ENCODE measurements around the gene GAREM2. TPM values are rescaled to one million over a fixed set of nuclear protein-coding genes. Genes with fewer than 3 reads are reported as not detected.

The GAREM2 gene
- total and polyA plus RNA-seq, 4 donors, result 8.7 to 63.2 (median 28.8) TPM

DNA sequence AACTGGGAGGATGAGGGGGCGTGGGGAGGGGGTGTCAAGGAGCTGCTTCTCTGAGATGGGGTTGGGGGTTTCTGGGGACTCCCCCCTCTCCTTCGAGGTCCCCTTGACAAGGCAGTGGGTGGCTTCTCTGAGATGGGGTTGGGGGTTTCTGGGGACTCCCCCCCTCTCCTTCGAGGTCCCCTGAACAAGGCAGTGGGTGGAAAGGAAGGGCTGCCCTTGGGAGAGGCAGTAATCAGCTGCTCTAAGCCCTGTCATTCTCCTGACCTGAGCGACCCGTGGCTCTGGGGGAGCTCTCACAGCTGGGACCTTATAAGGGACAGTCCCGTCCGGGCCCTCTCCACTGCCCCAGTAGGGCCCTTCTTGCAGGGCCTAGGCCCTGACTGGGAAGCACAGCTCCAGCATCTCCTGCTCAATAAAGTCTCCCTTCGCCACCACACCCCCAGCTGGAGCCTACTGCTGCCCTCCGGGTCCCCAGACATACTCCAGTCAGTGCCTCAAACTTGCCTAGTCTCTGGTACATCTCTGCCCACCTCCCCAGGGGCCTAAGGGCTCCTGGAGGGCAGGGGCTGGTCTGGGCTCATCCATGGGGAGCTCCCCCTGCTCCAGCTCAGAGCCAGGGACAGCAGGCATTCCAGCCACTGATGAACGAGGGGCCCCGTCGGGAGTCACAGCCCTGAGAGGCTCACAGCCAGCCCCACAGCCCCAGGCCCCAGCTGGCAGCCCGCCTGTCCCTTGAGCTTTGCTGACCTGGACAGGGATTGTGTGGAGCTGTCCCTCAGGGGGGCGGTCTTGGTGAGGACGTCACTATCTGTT, 2.8 kb downstream of the GAREM2 start:
- H3K9me3 ChIP-seq (ENCODE audit: control insufficient read depth, insufficient read depth, low read length), result no peaks in the 10 kb centered on the region
- peak overlapping the region; percentile 52 for H3K27ac ChIP-seq (ENCODE audit: low read depth, low read length)
- H3K4me3 ChIP-seq (ENCODE audit: low read depth, low read length), result no peak overlapping the region
- H3K4me1 ChIP-seq (ENCODE audit: control insufficient read depth, insufficient read depth, low read length), result peaks cover 63% of the 10 kb centered on the region
- peak in 1 of 6 donors; percentile 37 for DNase-seq (ENCODE audit: low read depth in 4 of 6, low spot score in 6 of 6)
- H3K27me3 ChIP-seq (ENCODE audit: control insufficient read depth, insufficient read depth, low read length), result peaks cover 6% of the 10 kb centered on the region
- WGBS (ENCODE audit: insufficient coverage), result 32% methylated on average over 12 of the region's 15 CpGs
- peaks cover 40% of the 10 kb centered on the region for H3K36me3 ChIP-seq (ENCODE audit: control insufficient read depth, insufficient read depth, low read length)

DNA sequence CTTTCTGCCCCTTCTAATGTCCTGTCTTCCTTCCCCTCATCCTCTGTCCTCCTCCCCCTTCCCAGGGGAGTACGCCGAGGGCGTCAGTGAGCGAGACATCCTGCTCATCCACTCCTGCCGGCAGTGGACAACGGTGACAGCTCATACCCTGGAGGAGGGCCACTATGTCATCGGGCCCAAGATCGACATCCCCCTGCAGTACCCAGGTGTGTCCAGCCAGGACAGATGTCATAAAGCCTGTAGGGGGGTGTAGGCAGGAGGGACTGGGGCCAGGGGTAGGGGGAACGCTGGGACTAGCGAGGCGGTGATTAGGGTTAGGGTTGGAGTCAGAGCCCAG, 3.4 kb downstream of the GAREM2 start:
- 63% methylated on average over 6 of the region's 11 CpGs for WGBS (ENCODE audit: insufficient coverage)
- H3K27ac ChIP-seq (ENCODE audit: low read depth, low read length), result no peak overlapping the region

DNA sequence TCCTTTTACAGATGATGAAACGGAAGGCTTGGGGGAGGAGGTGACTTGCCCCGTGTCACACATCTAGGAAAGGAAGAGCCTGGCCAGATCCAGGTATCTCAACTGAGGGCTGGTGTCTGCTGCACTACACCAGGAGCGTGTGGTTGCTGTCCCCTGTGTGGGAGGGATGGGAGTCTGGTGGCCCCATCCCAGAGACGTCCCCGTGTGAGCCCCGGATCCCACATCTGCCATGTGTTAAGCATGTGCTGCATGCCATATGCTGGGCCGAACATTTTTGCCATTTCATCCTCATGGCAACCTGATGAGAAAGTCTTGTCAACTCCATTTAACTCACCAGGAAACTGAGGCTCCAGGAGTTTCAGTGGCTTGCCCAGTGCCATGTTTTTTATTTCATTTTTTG, 4.2 kb downstream of the GAREM2 start:
- DNase-seq (ENCODE audit: low read depth in 4 of 6, low spot score in 6 of 6), result no peak
- Histone ChIP-seq H3K36me3 (ENCODE audit: control insufficient read depth, insufficient read depth, low read length) (peaks cover 50% of the 10 kb centered on the region), H3K9me3 (ENCODE audit: control insufficient read depth, insufficient read depth, low read length) (no peaks in the 10 kb centered on the region), H3K4me3 (ENCODE audit: low read depth, low read length) (no peak overlapping the region), H3K4me1 (ENCODE audit: control insufficient read depth, insufficient read depth, low read length) (peaks cover 64% of the 10 kb centered on the region), H3K27me3 (ENCODE audit: control insufficient read depth, insufficient read depth, low read length) (peaks cover 6% of the 10 kb centered on the region), H3K27ac (ENCODE audit: low read depth, low read length) (no peak overlapping the region)
- WGBS (ENCODE audit: insufficient coverage), result 78% methylated on average over 7 of the region's 7 CpGs

More for the DNA sequence above, 3.4 kb downstream of the GAREM2 start:
- H3K27me3 ChIP-seq (ENCODE audit: control insufficient read depth, insufficient read depth, low read length), result peaks cover 6% of the 10 kb centered on the region
- no peaks in the 10 kb centered on the region for H3K9me3 ChIP-seq (ENCODE audit: control insufficient read depth, insufficient read depth, low read length)
- no peak for DNase-seq (ENCODE audit: low read depth in 4 of 6, low spot score in 6 of 6)
- H3K4me1 ChIP-seq (ENCODE audit: control insufficient read depth, insufficient read depth, low read length), result peaks cover 65% of the 10 kb centered on the region
- peaks cover 43% of the 10 kb centered on the region for H3K36me3 ChIP-seq (ENCODE audit: control insufficient read depth, insufficient read depth, low read length)
- no peak overlapping the region for H3K4me3 ChIP-seq (ENCODE audit: low read depth, low read length)

DNA sequence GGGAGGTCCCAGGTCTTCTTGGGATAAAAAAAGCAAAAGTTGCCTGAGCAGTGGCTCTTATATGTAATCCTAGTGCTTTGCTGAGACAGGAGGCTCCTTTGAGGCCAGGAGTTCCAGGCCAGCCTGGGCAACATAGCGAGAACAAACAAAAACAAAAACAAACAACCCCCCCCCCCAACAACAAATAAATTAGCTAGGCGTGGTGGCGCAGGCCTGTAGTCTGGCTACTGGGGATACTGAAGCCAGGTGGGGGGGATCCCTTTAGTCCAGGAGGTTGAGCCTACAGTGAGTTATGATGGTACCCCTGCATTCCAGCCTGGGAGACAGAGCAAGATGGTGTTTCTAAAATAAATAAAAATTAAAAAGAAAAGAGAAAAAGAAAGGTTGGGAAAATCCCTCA, 5.4 kb downstream of the GAREM2 start:
- no CpG with 5 or more reads among the region's 3 CpGs for WGBS (ENCODE audit: insufficient coverage)
- Histone ChIP-seq H3K4me3 (ENCODE audit: low read depth, low read length) (no peak overlapping the region), H3K27ac (ENCODE audit: low read depth, low read length) (no peak overlapping the region), H3K27me3 (ENCODE audit: control insufficient read depth, insufficient read depth, low read length) (peaks cover 3% of the 10 kb centered on the region), H3K4me1 (ENCODE audit: control insufficient read depth, insufficient read depth, low read length) (peaks cover 61% of the 10 kb centered on the region), H3K9me3 (ENCODE audit: control insufficient read depth, insufficient read depth, low read length) (no peaks in the 10 kb centered on the region), H3K36me3 (ENCODE audit: control insufficient read depth, insufficient read depth, low read length) (peaks cover 61% of the 10 kb centered on the region)
- no peak for DNase-seq (ENCODE audit: low read depth in 4 of 6, low spot score in 6 of 6)

DNA sequence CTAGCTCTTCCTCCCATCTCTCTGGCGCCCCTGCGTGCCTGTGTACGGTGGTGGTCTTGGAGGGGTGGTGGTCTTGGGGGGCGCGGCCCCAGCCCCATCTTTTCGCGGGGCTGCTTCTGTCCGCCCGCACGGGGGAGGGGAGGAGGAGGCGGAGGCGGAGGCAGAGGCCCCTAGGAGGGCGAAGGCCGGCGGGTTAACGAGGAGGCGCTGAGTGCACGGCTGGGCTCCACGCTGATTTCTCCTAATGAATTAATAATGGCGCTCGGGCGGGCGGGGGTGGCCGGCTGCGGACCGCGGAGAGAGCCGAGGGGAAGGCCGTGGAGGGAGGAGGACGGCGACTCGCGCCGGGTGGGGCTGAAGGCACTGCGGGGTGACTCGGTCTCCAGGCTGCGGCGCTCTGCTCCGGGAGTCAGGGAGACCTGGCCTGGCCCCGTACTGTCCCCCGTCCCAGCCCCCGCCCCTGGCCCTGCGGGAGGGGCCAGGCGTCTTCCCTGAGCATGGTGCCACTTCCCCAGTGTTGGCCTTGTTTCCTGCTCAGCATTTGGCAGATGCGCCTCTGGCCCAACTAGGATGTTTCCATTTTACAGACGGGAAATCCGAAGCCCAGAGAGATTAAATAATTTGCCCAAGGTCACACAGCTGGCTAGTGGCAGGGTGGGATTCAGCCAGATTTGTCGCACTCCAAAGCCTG, 6.0 kb downstream of the GAREM2 start:
- Histone ChIP-seq H3K27me3 (ENCODE audit: control insufficient read depth, insufficient read depth, low read length) (no peaks in the 10 kb centered on the region), H3K4me1 (ENCODE audit: control insufficient read depth, insufficient read depth, low read length) (peaks cover 57% of the 10 kb centered on the region), H3K4me3 (ENCODE audit: low read depth, low read length) (peak overlapping the region; percentile 32), H3K27ac (ENCODE audit: low read depth, low read length) (peak overlapping the region; percentile 29), H3K9me3 (ENCODE audit: control insufficient read depth, insufficient read depth, low read length) (no peaks in the 10 kb centered on the region), H3K36me3 (ENCODE audit: control insufficient read depth, insufficient read depth, low read length) (peaks cover 65% of the 10 kb centered on the region)
- peak in 2 of 6 donors; percentile 50 to 75 for DNase-seq (ENCODE audit: low read depth in 4 of 6, low spot score in 6 of 6)
- WGBS (ENCODE audit: insufficient coverage), result 7% methylated on average over 41 of the region's 48 CpGs

DNA sequence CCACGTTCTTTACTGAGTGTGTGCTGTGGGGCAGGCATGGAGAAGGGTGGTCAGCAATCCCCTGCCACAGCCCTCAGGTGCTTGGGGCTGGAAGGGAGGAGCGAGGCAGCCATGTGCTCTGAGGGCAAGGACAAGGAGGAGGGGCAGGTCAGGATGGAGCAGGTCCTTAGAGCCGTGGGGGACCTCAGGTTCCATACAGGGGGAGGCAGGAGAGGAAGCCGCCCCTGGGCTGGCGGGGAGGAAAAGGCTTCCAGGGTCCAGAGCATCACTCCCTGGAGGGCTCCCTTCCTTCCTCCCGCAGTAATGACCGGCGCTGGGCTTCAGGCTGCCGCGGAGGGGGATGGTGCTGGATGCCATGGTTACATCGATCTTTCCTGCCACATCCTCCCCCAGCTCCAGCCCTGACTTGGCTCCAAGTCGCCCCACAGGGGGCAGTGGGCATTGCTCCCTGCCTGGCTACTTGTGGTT, 6.6 kb downstream of the GAREM2 start:
- Histone ChIP-seq H3K27ac (ENCODE audit: low read depth, low read length) (peak overlapping the region; percentile 29), H3K27me3 (ENCODE audit: control insufficient read depth, insufficient read depth, low read length) (no peaks in the 10 kb centered on the region), H3K36me3 (ENCODE audit: control insufficient read depth, insufficient read depth, low read length) (peaks cover 71% of the 10 kb centered on the region), H3K9me3 (ENCODE audit: control insufficient read depth, insufficient read depth, low read length) (no peaks in the 10 kb centered on the region), H3K4me3 (ENCODE audit: low read depth, low read length) (peak overlapping the region; percentile 32), H3K4me1 (ENCODE audit: control insufficient read depth, insufficient read depth, low read length) (peaks cover 51% of the 10 kb centered on the region)
- peak in 2 of 6 donors; percentile 71 to 72 for DNase-seq (ENCODE audit: low read depth in 4 of 6, low spot score in 6 of 6)
- WGBS (ENCODE audit: insufficient coverage), result 14% methylated on average over 3 of the region's 12 CpGs

DNA sequence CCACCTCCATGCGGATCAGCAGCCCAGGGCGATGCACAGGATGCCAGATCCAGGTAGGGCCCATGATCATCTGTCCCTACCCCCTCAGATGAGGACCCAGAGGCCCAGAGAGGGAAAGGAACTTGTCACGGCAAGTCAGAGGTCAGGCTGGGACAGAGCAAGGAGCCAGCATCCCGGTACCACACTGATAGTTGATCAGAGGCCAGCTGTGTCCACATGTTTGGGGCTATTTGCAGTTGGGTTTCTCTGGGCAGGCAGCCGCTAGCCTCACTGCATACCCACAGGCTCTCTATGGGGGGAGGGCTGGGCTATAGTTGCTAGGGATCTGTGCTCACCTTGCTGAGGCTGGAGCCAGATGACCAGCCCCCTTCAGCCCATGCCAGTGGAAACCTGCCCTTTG, 9.6 kb downstream of the GAREM2 start:
- Histone ChIP-seq H3K4me1 (ENCODE audit: control insufficient read depth, insufficient read depth, low read length) (peaks cover 32% of the 10 kb centered on the region), H3K27ac (ENCODE audit: low read depth, low read length) (no peak overlapping the region), H3K4me3 (ENCODE audit: low read depth, low read length) (no peak overlapping the region), H3K9me3 (ENCODE audit: control insufficient read depth, insufficient read depth, low read length) (no peaks in the 10 kb centered on the region), H3K36me3 (ENCODE audit: control insufficient read depth, insufficient read depth, low read length) (peaks cover 80% of the 10 kb centered on the region), H3K27me3 (ENCODE audit: control insufficient read depth, insufficient read depth, low read length) (no peaks in the 10 kb centered on the region)
- DNase-seq (ENCODE audit: low read depth in 4 of 6, low spot score in 6 of 6), result no peak
- WGBS (ENCODE audit: insufficient coverage), result 97% methylated on average over 4 of the region's 5 CpGs

DNA sequence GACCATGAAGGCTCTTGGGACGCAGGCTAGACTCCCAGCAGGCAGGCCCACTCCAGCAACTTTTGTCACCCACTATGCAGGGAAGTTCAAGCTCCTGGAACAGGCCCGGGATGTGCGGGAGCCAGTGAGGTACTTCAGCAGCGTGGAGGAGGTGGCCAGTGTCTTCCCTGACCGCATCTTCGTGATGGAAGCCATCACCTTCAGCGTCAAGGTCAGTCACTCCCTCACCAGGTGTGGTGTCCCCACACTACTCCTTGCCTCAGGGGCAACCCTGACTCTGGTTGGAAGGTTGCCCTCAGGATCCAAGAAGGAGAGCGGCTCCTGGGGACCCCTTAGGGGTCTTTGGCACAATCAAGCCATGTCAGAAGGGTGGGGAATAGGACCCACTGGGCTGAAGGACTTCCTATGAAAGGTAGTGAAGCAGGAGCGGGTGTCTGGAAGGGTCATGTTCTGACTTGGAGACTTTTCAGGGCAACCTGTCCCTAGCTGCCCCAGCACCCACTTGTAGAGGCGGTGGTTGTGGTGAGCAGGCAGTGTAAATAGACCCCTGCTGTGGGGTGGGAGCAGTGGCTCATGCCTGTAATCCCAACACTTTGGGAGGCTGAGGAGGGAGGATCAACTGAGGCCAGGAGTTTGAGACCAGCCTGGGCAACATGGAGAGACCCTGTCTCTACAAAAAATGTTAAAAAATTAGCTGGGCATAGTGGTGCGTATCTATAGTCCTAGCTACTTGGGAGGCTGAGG, 10.2 kb downstream of the GAREM2 start:
- Histone ChIP-seq H3K4me3 (ENCODE audit: low read depth, low read length) (no peak overlapping the region), H3K9me3 (ENCODE audit: control insufficient read depth, insufficient read depth, low read length) (no peaks in the 10 kb centered on the region), H3K36me3 (ENCODE audit: control insufficient read depth, insufficient read depth, low read length) (peaks cover 80% of the 10 kb centered on the region), H3K27ac (ENCODE audit: low read depth, low read length) (no peak overlapping the region), H3K27me3 (ENCODE audit: control insufficient read depth, insufficient read depth, low read length) (no peaks in the 10 kb centered on the region), H3K4me1 (ENCODE audit: control insufficient read depth, insufficient read depth, low read length) (peaks cover 29% of the 10 kb centered on the region)
- DNase-seq (ENCODE audit: low read depth in 4 of 6, low spot score in 6 of 6), result no peak
- 97% methylated on average over 10 of the region's 11 CpGs for whole genome bisulfite sequencing (ENCODE audit: insufficient coverage)

DNA sequence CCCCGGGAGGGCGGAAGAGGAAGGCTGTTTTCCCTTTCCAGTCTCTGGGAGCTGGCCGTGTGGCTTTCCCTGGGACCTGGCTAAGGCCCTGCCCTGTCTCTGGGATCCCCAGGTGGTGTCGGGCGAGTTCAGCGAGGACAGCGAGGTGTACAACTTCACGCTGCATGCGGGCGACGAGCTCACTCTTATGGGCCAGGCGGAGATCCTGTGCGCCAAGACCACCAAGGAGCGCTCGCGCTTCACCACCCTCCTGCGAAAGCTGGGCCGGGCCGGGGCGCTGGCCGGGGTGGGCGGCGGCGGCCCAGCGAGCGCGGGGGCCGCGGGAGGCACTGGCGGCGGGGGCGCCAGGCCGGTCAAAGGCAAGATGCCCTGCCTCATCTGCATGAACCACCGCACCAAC, 11.2 kb downstream of the GAREM2 start:
- DNase-seq (ENCODE audit: low read depth in 4 of 6, low spot score in 6 of 6), result no peak
- Histone ChIP-seq H3K9me3 (ENCODE audit: control insufficient read depth, insufficient read depth, low read length) (no peaks in the 10 kb centered on the region), H3K4me1 (ENCODE audit: control insufficient read depth, insufficient read depth, low read length) (peaks cover 29% of the 10 kb centered on the region), H3K4me3 (ENCODE audit: low read depth, low read length) (peak overlapping the region; percentile 43), H3K27ac (ENCODE audit: low read depth, low read length) (no peak overlapping the region), H3K36me3 (ENCODE audit: control insufficient read depth, insufficient read depth, low read length) (peaks cover 81% of the 10 kb centered on the region), H3K27me3 (ENCODE audit: control insufficient read depth, insufficient read depth, low read length) (no peaks in the 10 kb centered on the region)
- 66% methylated on average over 34 of the region's 34 CpGs for WGBS (ENCODE audit: insufficient coverage)
